Stimulated activated CD4-positive, alpha-beta T cell treated with anti-CD3 and anti-CD28 coated beads, Interleukin-2, amount 100 ng/mL, for 4 hours (primary cell): Measurements from ENCODE around the gene ANK3.

Source experiments
- DNase-seq: peaks from one replicate; pipeline ENCODE4 v3.0.0-alpha.2; 2020; ENCODE audit warnings: low read depth

Gene ANK3

DNA sequence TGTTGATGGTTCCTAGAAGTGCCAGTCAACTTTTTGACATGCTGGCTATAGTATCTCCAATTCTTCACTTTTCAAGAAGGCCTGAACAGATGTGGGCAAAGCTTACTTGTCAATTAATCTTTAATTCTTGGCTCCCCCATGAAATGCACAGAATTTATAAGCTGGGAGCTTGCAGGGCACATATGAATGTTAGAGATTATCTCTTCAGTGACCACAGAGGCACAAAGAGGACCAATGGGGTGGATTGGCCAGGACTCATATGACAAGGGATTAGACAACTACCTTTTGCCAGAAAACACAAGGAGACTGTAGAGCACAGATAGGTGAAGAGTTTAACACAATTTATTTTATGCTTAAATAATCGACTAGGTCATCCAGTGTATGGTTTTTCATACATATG, 361.6 kb downstream of the ANK3 start:
- no peak for DNase-seq

DNA sequence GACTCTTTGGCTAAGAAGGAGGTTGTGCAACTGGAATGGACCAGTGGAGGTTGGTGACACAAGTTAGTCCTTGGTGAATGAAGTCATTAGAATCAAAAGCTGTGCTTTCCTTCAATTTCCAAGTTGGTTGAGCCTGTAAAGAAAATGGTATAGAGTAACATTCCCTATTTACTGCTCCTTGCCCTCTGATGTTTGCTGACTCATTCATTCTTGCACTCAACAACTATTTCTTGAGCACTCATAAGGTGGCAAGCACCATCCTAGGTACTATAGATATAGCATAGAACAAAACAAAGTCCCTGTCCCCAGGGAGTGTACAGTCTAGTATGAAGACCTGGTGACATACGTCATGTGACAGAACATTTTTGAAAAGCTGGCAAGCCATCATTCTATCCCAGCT, 364.4 kb downstream of the ANK3 start:
- no peak for DNase-seq

DNA sequence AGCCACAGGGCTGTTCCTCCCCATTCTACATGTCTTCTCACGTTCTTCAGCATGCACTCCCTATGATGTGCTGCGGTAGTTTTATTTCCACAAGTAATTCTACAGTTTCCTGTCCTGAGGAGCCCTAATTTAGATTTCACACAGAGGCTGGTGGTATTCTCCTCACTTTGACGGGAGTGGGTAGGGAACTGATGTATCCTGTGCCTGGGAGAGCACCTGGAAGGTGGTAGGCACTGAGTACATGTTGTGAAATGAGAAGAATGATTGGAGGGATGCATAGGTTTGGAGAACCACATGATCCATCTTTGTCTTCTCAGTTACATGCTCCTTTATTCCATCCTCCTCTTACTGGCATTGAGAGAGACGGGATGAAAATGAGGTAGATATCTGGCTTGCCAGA, 365.2 kb downstream of the ANK3 start:
- DNase-seq: no peak

DNA sequence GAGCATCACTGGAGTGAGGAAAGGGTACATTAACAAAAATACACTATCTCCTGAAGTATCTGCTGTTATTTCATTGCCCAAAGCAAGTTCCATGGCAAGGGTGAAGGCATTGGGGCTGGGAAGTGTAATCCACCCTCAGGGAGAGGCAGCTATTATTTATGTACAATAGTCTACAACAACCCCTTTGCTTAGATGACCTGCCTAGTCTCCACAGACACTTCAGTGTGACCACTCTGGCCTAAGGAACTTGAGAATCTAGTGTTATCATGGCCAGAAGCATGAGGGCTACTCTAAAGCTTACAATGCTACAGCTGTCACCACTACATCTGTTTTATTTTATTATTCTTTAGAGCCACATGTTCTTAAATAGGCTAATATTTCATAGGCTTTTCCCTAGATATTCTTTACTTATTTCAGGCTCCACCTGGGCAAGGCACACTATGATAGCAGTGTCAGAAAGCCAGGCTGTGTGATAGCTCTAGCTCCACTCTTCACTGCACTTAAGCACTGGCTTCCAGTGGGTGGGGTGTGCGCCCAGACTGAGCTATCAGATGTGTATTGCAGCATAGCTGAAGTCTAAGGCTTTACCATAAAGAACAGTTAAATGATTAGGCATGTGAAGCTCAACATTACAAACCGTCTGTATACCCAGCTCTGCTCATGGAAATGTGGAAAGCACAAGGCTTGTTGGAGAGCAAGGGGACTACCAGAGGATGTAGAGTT, 366.4 kb downstream of the ANK3 start:
- DNase-seq: no peak

GRCh38 chr10:60021361-60021760, 368.3 kb downstream of the ANK3 start:
- DNase-seq: no peak

DNA sequence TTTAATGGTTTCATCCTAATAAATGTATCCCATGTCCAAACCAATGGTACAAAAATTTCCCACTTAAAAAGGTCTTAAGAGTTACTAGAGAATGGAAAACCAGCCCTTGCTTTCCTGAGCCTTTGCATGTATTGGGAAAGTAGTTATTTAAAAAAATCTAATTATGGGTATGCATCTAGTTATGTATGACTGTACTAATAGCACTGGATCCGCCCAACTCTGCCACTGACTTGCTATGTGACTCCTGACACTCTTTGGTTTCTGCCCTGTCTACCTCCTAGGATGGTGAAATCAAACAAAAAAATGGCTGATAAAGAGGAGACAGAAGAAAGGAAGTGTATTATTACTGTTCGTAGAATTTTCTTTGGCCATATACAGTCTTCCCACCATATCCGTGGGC, 372.9 kb downstream of the ANK3 start:
- no peak for DNase-seq

GRCh38 chr10:60009710-60010383, 379.8 kb downstream of the ANK3 start:
- DNase-seq: no peak

GRCh38 chr10:60009276-60009675, 380.4 kb downstream of the ANK3 start:
- DNase-seq: no peak

GRCh38 chr10:60008816-60009215, 380.9 kb downstream of the ANK3 start:
- no peak for DNase-seq

DNA sequence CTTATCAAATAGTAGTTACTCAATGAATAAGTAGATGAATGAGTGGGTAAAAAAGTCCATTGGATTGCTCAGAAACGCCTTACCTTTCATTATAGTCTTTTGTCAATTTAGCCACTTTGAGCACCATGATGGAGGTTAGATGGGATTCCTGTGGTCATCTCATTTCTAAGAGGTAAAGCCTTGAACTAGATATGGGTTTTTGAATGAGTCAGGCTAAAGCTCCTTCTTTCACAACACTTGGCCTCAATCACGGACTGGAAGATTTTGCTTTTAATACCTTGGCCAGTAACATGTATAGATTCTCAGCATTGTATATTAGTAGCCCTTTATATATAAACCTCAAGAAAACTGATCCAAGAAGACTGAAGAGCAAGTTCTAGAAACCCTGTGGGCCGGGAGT, 383.6 kb downstream of the ANK3 start:
- DNase-seq: no peak

- no peak for DNase-seq
Observed at GRCh38 chr10:60003651-60004523, 385.8 kb downstream of the ANK3 start.

DNA sequence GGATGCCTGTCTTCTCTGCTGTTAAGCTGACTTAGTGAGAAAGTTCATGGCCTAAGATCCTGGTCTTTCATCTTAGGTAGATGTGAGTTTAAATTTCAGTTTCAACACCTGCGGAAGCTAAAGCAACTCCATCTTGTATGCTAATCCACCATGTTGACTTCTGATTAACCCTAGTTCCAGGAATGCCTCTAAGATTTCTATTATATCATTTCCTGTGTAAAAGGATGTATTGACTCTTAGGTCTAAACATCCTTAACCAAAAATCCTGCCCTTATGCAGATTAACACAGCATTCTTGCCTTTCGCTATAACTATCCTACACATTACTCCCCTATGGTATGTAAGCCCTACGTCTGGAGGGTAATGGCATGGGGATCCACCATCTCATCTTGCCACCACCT, 388.9 kb downstream of the ANK3 start:
- no peak for DNase-seq

GRCh38 chr10:59997827-59998525, 391.7 kb downstream of the ANK3 start:
- no peak for DNase-seq

- DNase-seq: no peak
Observed at GRCh38 chr10:59995862-59996261, 393.8 kb downstream of the ANK3 start.

DNA sequence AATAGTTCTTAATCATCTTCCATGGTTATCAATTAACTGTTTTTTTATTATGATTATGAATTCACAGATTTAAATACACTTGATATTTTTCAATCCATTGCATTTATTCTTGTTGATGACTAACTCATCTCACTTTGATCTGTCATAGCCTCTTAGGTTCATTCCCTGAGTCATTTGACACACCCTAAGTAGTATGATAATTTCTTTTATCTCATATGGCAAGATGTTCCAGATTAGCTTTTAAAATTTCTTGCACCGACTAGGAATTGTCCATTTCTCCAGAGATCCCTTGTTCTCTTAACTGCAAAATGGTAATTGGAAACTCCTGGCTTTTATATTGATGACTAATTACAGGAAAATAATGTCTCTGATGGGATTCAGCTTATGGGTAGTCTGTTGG, 395.7 kb downstream of the ANK3 start:
- no peak for DNase-seq

DNA sequence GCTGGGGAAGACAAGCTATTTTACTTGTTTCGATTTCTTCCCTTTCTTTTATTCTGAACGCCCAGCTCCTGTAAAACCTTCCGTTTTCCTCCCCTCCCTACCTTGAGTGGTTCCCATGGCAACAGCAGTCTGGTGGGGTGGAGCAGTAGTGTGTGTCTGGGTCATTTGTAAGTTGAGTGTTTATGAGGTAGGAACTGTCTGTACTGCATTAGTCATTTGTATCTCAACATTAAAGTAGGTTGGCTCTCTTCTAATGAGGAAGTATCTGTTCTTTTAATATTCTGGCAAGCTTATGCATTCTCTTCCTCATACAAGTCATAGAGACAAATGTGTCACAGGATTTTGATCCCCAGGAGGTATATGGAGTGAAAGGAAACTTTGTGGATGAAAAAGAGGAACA, 398.0 kb downstream of the ANK3 start:
- no peak for DNase-seq

DNA sequence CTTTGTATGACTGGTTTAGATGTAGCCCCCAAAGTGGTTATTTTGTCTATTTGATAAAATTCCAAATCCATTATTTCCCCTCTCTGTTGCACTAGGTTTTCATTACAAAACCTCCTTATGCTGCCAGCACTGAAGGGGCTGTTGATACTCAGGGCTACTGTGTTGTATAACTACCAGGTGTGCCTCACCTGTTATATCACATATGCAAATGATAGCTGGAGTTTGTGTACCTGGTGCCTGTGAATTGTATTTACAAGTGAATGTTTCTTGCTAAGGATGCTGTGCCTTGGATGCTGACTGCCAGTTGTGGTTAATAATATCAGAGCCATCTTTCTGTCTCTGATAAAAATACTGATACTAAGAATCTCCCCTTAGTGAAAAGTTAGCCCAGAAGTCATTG, 398.6 kb downstream of the ANK3 start:
- no peak for DNase-seq

DNA sequence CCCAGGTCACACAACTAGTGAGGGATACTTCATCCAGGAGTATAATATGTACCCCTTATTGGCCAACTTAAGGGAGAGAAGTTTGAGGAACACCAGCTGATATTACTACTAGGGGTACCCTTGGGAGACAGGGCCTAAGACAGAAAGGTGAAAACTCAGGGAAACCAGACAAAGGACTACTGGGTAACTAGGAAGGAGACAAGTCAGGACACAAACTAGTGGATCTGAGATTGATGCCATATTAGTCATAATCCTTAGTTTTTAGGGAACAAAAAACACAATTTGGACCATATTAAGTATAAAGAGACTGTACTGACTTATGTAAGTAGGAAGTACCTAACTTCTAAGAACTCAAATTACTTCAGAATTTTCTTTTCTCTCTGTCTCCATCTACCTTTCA, 404.0 kb downstream of the ANK3 start:
- no peak for DNase-seq

GRCh38 chr10:59984415-59984814, 405.3 kb downstream of the ANK3 start:
- no peak for DNase-seq

- no peak for DNase-seq
Observed at GRCh38 chr10:59980356-59980755, 409.3 kb downstream of the ANK3 start.

- DNase-seq: no peak
Observed at GRCh38 chr10:59977486-59977885, 412.2 kb downstream of the ANK3 start.

GRCh38 chr10:59976909-59977308, 412.8 kb downstream of the ANK3 start:
- no peak for DNase-seq
